HG02610 (cell line): ENCODE measurements around the gene KIF3A.
A peak's percentile ranks its signal among the peaks of the same experiment; 100 is the strongest.

Experiments used
- ATAC-seq: cut with Tn5 transposase; IDR thresholded peaks from one replicate; pipeline ENCODE4 v1.9.1; 2021; ENCODE audit warnings: mild to moderate bottlenecking, moderate library complexity; ENCODE audit not compliant: unreplicated experiment

The KIF3A gene

GRCh38 chr5:132754947-132755346 lies 17.6 kb upstream of the KIF3A start:
- no peak for ATAC-seq

GRCh38 chr5:132754111-132754510 lies 16.8 kb upstream of the KIF3A start:
- no peak for ATAC-seq

- no peak for ATAC-seq
Observed at GRCh38 chr5:132753135-132753987, 16.0 kb upstream of the KIF3A start.

GRCh38 chr5:132752581-132753125 lies 15.3 kb upstream of the KIF3A start:
- no peak for ATAC-seq

GRCh38 chr5:132751971-132752580 lies 14.7 kb upstream of the KIF3A start:
- no peak for ATAC-seq

GRCh38 chr5:132751444-132751843 lies 14.1 kb upstream of the KIF3A start:
- ATAC-seq: peak; percentile 38

GRCh38 chr5:132750471-132751230 lies 13.3 kb upstream of the KIF3A start:
- no peak for ATAC-seq

GRCh38 chr5:132749506-132749905 lies 12.2 kb upstream of the KIF3A start:
- ATAC-seq: no peak

GRCh38 chr5:132748522-132749000 lies 11.2 kb upstream of the KIF3A start:
- no peak for ATAC-seq

GRCh38 chr5:132747616-132748440 lies 10.5 kb upstream of the KIF3A start:
- ATAC-seq: no peak

- ATAC-seq: peak; percentile 53
Observed at GRCh38 chr5:132746954-132747615, 9.7 kb upstream of the KIF3A start, which contains the start of gene CCNI2. Gene CCNI2 (plus strand): TSS chr5:132747426. CDS start chr5:132747496, 70 bp downstream.

GRCh38 chr5:132746592-132746953 lies 9.2 kb upstream of the KIF3A start:
- ATAC-seq: no peak

- no peak for ATAC-seq
Observed at GRCh38 chr5:132744659-132745058, 7.3 kb upstream of the KIF3A start.

GRCh38 chr5:132742626-132743025 lies 5.3 kb upstream of the KIF3A start:
- ATAC-seq: no peak

GRCh38 chr5:132742158-132742557 lies 4.8 kb upstream of the KIF3A start:
- no peak for ATAC-seq

GRCh38 chr5:132739232-132739631 lies 1.9 kb upstream of the KIF3A start:
- ATAC-seq: no peak

- no peak for ATAC-seq
Observed at GRCh38 chr5:132737982-132738681, 786 bp upstream of the KIF3A start.

GRCh38 chr5:132734687-132735086 lies 2.7 kb downstream of the KIF3A start:
- ATAC-seq: no peak

GRCh38 chr5:132733499-132734148 lies 3.7 kb downstream of the KIF3A start:
- no peak for ATAC-seq
